A375 (cell line): ENCODE measurements around the gene PRKACA. TPM values are rescaled to one million over a fixed set of nuclear protein-coding genes. Genes with fewer than 3 reads are reported as not detected.

Experiments used
- total RNA-seq: library from RNA; depleted of rRNA; stranded (reverse); fragments of >200 nt; shearing (Covaris generic); gene quantifications from 2 replicates; pipeline ENCODE4 v1.2.3, GENCODE V29; 2014; rRNA removed

PRKACA gene
- total RNA-seq = 31.3 and 39.7 TPM in 2 replicates

GRCh38 chr19:14117668-14118164 lies at the start of gene PRKACA:
Gene PRKACA (minus strand): TSS chr19:14117762. CDS start chr19:14117547, 215 bp downstream.

GRCh38 chr19:14136509-14137281 lies 19.1 kb upstream of the PRKACA start, which contains the start of gene ASF1B:
Gene ASF1B (minus strand): TSS chr19:14136589. CDS start chr19:14136456, 133 bp downstream.

GRCh38 chr19:14090509-14091080 lies 27.0 kb downstream of the PRKACA start, which contains the start of gene SAMD1:
Gene SAMD1 (minus strand): TSS chr19:14090751.

GRCh38 chr19:14085309-14085995 lies 32.1 kb downstream of the PRKACA start, which contains the start of gene C19orf67:
Gene C19orf67 (minus strand): TSS chr19:14085783. CDS start chr19:14085627, 156 bp downstream.

GRCh38 chr19:14072535-14073260 lies 44.9 kb downstream of the PRKACA start, which contains the start of gene MISP3:
Gene MISP3 (plus strand): TSS chr19:14072786. CDS start chr19:14073310, 524 bp downstream.

GRCh38 chr19:14061751-14062557 lies 55.6 kb downstream of the PRKACA start, which contains the start of gene PALM3:
Gene PALM3 (minus strand): TSS chr19:14062076. CDS start chr19:14061980, 96 bp downstream.

Other genes with a start within 250 kb of the PRKACA start
- not detected in 2 replicates for gene NANOS3, start 240.6 kb downstream of the PRKACA start, total RNA-seq
- gene BRME1, start 211.6 kb downstream of the PRKACA start, total RNA-seq = 3.0 and 5.6 TPM in 2 replicates
- gene CC2D1A, start 211.6 kb downstream of the PRKACA start, total RNA-seq = 44.1 and 52.4 TPM in 2 replicates
- gene PODNL1, start 179.3 kb downstream of the PRKACA start, total RNA-seq = 0.24 TPM in 1 of 2 replicates, not detected in the other
- gene DCAF15, start 165.3 kb downstream of the PRKACA start, total RNA-seq = 54.0 and 59.6 TPM in 2 replicates
- 7.1 and 9.0 TPM in 2 replicates for gene RFX1, start 111.4 kb downstream of the PRKACA start, total RNA-seq
- not detected in 2 replicates for gene RLN3, start 89.6 kb downstream of the PRKACA start, total RNA-seq
- 12.2 and 15.0 TPM in 2 replicates for gene IL27RA, start 86.0 kb downstream of the PRKACA start, total RNA-seq
- 1.1 TPM in 2 replicates for gene PALM3, start 55.7 kb downstream of the PRKACA start, total RNA-seq
- 0.82 and 2.6 TPM in 2 replicates for gene MISP3, start 45.0 kb downstream of the PRKACA start, total RNA-seq
- gene C19orf67, start 32.0 kb downstream of the PRKACA start, total RNA-seq = not detected in 2 replicates
- gene SAMD1, start 27.0 kb downstream of the PRKACA start, total RNA-seq = 61.4 and 76.1 TPM in 2 replicates
- 40.6 and 44.3 TPM in 2 replicates for gene ASF1B, start 18.8 kb upstream of the PRKACA start, total RNA-seq
- gene ADGRL1, start 88.4 kb upstream of the PRKACA start, total RNA-seq = 15.2 and 16.1 TPM in 2 replicates